CD4-positive, alpha-beta T cell treated with Interleukin-2 at 100 ng/mL for 4 hours (primary cell): ENCODE measurements around the gene RPTN.

Experiments
- DNase-seq: peaks from one replicate; pipeline ENCODE4 v3.0.0-alpha.2; 2020; ENCODE audit warnings: low spot score

RPTN gene

GRCh38 chr1:152111515-152111968 lies 47.5 kb downstream of the RPTN start:
- DNase-seq, result no peak

- no peak for DNase-seq
Observed at GRCh38 chr1:152110860-152111514, 48.0 kb downstream of the RPTN start.

- peak; percentile 8 for DNase-seq
Observed at GRCh38 chr1:152110365-152110859, 48.6 kb downstream of the RPTN start.

- DNase-seq, result no peak
Observed at GRCh38 chr1:152109998-152110294, 49.1 kb downstream of the RPTN start.

- DNase-seq, result no peak
Observed at GRCh38 chr1:152109231-152109997, 49.6 kb downstream of the RPTN start.

- DNase-seq, result no peak
Observed at GRCh38 chr1:152108882-152109222, 50.2 kb downstream of the RPTN start.

GRCh38 chr1:152107984-152108881 lies 50.8 kb downstream of the RPTN start:
- no peak for DNase-seq

- no peak for DNase-seq
Observed at GRCh38 chr1:152107031-152107983, 51.7 kb downstream of the RPTN start.

- no peak for DNase-seq
Observed at GRCh38 chr1:152104854-152105253, 54.2 kb downstream of the RPTN start.
